CD4-positive, alpha-beta T cell treated with Interleukin-17A for 4 hours (primary cell): ENCODE measurements around the gene NPFF.
"Not testable (repeated sequence)": the region's sequence is repeated elsewhere in the genome, so short reads cannot be mapped to it uniquely, and the experiment has no call there.

Experiments
- DNase-seq: peaks from one replicate; pipeline ENCODE4 v3.0.0-alpha.2; 2020; ENCODE audit warnings: mixed read lengths

Gene NPFF

DNA sequence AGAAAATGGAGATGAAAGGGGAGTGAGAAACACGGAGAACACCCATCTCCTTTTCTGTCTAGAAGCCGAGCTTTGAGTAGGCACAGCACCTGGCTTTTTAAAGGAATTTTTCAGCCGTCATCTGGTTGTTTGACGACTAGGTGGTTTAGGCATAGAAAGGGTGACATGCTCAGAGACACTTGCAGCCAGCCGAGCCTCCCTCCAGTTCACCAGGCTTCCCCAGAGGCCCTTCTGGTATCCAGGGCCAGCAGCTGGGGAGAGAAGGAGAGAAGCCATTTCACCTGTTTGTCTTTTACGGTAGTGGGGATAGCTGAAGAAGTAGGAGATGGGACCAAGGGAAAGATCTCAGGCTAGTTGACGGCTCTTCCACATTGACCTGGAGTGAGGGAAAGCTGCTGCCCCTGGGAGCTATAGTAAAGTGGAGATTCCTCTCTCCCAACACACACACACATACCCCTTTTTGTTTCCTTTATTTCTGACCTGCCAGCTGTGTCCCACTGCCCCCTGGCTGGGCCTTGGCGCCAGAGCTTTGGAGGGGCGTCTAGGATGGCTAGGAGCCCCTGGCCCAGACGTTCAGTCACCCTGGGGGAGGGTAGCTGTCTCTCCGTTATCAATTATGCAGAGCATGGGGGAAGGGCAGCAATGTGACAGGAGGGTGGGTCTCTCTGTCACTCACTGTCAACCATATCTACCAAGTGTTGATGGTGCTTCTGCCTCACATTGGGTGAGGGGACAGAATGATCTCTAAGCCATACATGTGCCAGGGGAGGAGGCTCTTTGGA, 13.5 kb downstream of the NPFF start:
- DNase-seq = no peak

- peak; percentile 88 for DNase-seq
Measured at GRCh38 chr12:53492830-53493609, 14.3 kb downstream of the NPFF start.

DNA sequence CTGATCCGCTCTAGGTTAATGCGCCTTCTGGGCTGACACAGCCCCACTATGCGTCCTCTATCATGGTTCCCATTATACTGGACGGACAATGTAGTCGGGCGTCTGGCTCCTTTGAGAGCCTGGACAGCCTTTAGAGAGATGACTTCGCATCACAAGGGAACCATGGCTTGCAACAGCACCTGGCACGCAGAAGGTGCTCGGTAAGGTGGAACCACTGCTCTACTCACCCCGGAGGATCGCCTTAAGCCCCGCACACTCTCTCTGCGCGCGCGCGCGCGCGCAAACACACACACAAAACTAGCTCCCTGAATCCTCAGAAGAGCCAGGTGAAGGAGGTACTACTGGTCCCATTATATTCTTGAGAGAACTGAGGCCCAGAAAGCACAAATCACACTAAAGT, 15.1 kb downstream of the NPFF start:
- no peak for DNase-seq

DNA sequence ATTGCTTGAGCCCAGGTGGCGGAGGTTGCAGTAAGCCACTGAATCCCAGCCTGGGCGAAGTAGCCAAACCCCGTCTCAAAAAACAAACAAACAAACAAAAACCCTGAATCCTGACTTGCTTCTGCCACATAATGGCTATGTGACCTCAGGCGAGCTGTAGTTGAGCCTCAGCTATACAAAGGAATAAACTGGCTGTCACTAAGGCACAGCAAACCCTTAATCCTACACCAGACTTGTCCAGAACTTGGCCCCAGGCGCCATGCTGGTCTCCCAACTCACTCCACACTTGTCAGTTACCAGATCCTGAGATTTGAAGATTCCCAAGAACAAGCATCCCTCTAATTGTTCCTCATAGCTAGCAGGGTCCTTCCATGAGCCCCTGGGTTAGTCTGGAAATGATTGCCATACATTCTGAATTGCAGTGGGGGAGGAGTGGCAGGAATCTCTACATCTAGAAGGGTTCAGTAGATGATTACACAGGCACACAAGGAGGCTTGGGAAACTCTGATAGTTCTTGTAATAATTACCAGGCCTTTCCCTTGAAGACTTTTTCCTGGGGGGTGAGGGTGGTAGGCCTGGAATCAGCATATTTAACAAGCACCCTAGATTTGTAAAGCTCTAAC, 17.9 kb downstream of the NPFF start:
- no peak for DNase-seq

- no peak for DNase-seq
Measured at GRCh38 chr12:53486736-53487487, 20.4 kb downstream of the NPFF start.

- DNase-seq = no peak
Measured at GRCh38 chr12:53485955-53486735, 21.1 kb downstream of the NPFF start.

DNA sequence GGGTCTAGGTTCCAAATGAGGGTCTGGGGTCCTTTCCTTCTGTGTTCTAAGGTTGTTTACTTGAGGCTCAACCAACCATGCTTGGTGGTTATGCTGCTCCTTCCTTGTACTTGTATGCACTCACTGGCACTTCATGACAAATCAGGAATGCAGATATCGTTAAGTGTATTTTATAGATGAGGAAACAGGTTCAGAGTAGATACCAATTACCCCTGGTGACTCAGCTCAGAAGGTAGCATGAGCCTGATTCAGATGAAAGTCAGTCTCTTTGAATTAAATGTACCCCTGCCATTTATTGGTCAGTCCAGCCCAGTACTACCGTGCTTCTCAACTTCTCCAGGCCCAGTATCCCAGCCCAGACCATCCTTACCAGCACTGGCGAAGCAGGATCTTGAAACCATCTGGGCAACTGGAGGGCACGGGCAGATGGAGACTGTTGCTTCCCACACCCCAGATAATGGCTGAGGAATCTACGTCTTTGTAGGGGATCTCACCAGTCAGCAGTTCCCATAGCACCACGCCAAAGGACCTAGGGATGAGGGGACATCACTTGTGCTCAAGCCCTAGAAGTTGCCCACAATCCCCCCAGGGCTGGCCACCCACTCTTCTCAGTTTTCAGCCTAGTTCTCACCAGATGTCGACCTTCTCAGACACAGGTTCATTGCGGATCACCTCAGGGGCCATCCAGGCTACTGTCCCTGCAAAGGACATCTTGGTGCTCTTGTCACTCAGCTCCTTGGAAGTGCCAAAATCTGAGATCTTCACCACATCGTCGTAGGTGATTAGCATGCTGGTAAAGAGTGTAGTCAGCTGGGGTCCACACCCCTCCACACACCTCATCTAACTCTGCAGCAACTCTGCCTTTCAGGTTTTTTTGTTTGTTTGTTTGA, 22.4 kb downstream of the NPFF start:
- DNase-seq = no peak

GRCh38 chr12:53483979-53484377, 23.3 kb downstream of the NPFF start:
- no peak for DNase-seq

DNA sequence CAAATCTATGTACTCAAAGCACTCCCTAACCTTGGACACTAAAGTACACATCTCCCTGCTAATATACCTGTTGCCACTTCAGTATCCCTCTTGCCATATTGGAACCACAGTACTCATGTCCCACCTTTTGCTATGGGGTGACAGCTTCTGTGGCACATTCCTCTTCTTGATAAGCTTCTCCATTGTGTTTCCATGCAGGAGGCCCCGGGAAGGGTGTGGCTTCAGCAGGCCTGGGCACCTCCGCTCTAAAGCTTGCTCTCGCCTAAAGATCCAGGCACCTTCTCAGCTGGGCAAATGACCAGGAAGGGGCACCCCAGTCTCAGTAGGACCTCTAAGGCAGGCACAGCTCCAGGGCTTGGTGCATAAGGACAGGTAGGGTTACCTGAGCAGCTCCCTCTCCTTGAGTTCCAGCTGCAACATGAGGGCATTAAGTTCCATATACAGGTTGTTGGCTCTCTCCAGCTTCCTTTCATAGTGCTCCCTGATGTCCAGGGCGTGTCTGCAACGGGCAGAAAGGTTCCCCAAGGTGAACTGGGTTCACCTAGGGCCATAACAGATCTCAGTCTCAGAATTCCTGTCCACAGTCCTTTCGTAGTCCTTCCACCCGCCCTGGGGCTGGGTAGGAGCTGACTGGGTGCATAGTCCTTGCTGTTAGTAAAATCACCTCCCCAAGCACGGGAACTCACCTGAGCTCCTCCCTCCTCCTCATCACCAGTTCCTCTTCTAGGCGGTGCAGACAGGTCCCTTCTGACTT, 23.9 kb downstream of the NPFF start:
- no peak for DNase-seq

- DNase-seq = no peak
Measured at GRCh38 chr12:53482626-53483168, 24.6 kb downstream of the NPFF start.

- no peak for DNase-seq
Measured at GRCh38 chr12:53481939-53482586, 25.2 kb downstream of the NPFF start.

DNA sequence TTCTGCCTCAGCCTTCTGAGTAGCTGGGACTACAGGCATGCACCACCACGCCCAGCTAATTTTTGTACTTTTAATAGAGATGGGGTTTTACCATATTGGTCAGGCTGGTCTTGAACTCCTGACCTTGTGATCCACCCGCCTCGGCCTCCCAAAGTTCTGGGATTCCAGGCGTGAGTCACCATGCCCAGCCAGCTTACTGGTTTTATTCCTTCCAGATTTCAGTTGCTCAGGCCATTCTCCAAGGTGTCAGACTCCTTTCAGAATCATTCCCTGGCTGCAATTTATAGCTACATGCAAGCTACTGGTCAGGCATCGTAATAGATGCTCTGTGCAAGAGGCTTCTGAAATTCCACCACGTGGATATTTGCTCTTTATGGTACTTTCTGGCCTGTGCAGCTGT, 25.8 kb downstream of the NPFF start:
- not testable (repeated sequence) for DNase-seq

DNA sequence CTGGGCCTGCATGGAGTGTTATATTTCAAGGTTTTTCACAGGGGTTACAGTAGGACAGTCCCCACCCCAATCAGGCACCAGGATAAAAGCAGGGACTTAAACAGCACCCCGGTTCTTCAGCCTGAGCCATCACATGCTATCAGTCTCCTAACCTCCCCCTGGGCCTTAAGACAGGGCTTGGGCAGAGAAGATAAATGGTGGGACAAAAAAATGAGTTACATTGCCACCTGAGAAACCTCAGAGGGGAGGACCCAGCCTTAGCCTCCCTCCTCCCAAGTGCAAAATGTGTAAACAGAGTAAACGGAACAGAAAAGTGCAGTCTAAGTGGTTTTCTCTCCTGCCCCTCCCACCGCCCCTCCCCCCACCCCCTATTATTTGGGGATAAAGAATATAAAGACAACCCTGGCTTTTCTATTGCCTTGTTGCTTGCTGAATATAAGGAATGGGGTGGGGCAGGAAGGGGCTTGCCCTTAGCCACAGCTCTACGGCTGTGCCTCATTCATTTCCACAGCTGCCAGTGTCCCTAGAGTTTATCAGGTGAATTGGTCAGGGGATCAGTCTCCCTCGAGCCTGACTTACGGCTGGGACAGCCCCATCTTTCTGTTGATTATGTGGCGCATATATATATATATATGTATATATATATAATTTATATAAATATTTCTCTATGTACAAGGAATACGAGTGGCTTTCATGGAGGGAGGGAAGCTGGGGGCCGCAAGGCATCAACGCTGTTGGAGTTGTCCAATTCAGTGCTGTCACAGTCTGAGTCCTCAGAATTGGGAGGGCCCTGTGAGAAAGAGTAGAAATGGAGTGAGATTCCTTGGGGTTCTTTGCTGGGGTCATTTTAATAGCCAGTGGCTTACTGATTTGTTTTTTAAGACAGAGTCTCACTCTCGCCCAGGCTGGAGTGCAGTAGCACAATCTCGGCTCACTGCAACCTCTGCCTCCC, 26.5 kb downstream of the NPFF start:
- no peak for DNase-seq

- no peak for DNase-seq
Measured at GRCh38 chr12:53479331-53479730, 28.0 kb downstream of the NPFF start.

- no peak for DNase-seq
Measured at GRCh38 chr12:53478865-53479264, 28.4 kb downstream of the NPFF start.

DNA sequence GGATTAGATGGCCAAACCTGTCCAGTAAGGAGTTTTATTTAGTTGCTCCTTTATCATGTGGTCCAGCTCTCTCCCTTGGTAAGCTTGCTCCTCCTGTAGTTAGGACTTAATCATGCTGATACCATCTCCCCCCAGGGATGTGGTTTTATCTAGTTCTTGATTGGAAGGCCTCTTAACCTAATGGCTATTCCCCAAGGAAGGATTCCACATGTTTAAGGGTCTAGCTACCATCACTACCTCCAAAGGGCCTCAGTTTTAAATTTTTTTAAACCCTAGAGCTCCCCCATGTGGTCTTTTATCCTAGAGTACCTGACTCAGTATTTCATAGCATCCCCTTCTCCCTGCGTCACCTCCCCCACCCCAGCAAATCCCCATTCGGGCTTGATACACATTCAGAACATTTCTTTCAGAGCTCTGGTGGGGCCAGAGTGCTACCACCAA, 30.5 kb downstream of the NPFF start:
- no peak for DNase-seq

DNA sequence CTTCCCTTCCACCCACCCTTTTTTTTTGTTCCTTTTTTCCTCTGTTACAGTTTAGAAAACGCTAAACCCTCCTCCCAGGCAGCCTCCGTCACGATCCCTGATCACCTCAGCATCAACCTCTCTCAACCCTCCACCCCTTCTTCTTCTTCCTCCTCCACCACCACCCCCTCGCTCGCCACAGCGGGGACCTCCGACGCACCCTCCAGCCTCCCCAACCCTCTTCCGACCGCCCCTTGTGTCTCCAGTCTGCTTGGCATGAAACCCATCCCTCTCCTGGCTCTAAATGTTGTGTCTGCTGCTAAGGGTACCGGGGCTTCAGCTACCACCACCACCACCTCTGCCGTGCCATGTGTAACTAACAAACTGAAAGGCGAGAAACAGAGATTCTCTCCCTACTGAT, 32.5 kb downstream of the NPFF start:
- no peak for DNase-seq

DNA sequence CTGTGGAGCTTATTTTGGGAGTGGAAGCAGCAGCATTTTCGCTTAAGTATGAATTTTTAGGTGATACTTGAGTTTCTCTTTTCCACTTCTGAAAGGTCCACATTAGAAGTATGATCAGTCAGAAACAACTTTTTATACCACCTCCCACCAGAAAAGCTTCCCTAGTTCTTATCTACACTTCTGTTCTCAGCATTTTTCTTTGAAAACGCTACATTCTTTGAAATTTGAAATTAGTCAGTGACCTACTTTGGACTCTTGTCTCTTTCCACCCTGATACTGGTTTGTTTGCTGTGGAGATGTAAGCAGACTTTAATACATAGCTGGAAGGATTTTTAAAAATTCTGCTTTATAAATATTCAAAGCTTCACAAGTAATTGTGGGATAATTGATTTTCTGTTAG, 33.2 kb downstream of the NPFF start:
- DNase-seq = no peak
